Brain microvascular endothelial cell (primary cell): ENCODE data around the gene RNGTT.

Experiments used
- DNase-seq: peaks from one replicate; pipeline ENCODE4 v3.0.0-alpha.2; 2020
- H3K27ac ChIP-seq: fragments of 250-450 bp; sonication (Bioruptor Pico); 2 replicates; pipeline ENCODE4 v1.5.1; 2020; ENCODE audit warnings: mild to moderate bottlenecking, moderate library complexity
- H3K27me3 ChIP-seq: fragments of 250-450 bp; sonication (Bioruptor Pico); replicated peaks from 2 replicates; pipeline ENCODE4 v1.5.1; 2020; ENCODE audit warnings: mild to moderate bottlenecking
- H3K36me3 ChIP-seq: fragments of 250-450 bp; sonication (Bioruptor Pico); replicated peaks from 2 replicates; pipeline ENCODE4 v1.5.1; 2020; ENCODE audit warnings: mild to moderate bottlenecking
- H3K4me3 ChIP-seq: 2 replicates; pipeline ENCODE4 v1.5.1; 2011; ENCODE audit warnings: low read depth, mild to moderate bottlenecking, control low read depth, low read length, moderate library complexity
- in situ Hi-C: cut with HindIII; loops from 2 replicates; pipeline ENCODE4 v1.10.0; 2017; ENCODE audit warnings: low sequenced_read_pairs, low pct_ligation_motif_present
- TF ChIP-seq, protein P1 (sequence below): IDR thresholded peaks from 2 replicates; pipeline ENCODE4 v1.5.1; 2011; ENCODE audit warnings: low read depth, mild to moderate bottlenecking, moderate library complexity, low read length, control low read depth, inconsistent platforms; ENCODE audit errors: missing control alignments

RNGTT gene

DNA sequence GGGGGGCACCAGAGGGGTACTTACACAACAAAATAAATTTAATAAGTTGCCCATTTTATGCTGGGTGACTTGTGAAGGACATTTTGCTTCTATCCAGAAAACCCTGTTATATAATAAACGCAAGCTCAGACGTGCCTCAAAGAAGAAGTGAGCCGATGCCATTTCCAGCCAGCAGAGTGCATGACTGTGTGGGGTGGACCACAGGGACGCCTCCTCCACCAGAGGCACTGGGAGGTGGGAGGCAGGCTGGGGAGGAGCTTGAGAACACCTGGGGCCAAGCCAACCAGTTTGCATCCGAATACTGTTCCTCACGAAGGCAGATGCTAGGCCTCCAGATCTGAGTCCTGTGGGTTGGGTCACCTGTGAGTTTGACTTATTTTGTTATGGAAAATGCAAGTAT is 363.8 kb downstream of the RNGTT start:
- Histone ChIP-seq H3K27ac (no peak overlapping the region), H3K4me3 (no peak overlapping the region), H3K36me3 (no peaks in the 10 kb centered on the region), H3K27me3 (no peaks in the 10 kb centered on the region)
- DNase-seq: no peak
- in situ Hi-C loops: no loop called here
- TF ChIP-seq, protein P1, sequence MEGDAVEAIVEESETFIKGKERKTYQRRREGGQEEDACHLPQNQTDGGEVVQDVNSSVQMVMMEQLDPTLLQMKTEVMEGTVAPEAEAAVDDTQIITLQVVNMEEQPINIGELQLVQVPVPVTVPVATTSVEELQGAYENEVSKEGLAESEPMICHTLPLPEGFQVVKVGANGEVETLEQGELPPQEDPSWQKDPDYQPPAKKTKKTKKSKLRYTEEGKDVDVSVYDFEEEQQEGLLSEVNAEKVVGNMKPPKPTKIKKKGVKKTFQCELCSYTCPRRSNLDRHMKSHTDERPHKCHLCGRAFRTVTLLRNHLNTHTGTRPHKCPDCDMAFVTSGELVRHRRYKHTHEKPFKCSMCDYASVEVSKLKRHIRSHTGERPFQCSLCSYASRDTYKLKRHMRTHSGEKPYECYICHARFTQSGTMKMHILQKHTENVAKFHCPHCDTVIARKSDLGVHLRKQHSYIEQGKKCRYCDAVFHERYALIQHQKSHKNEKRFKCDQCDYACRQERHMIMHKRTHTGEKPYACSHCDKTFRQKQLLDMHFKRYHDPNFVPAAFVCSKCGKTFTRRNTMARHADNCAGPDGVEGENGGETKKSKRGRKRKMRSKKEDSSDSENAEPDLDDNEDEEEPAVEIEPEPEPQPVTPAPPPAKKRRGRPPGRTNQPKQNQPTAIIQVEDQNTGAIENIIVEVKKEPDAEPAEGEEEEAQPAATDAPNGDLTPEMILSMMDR: no peak

DNA sequence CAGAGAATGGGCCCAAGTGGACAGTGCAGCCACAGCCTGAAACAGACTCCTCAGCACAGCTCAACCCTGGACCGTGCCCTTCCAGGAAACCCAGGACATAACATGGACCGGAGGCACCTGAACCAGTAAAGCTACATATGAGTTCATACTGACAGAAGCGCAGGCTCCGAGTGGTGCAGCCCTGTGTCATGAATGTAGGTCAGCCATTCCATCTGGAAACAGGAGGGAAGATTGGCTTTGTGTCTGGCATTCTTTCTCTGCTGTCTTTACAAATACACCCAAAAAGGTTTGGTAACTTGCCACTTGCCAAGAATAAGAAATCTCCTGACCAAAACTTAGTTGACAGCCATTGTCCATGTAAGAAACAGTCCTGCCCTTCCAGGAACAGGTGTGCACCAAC is 366.6 kb downstream of the RNGTT start:
- Histone ChIP-seq H3K4me3 (no peak overlapping the region), H3K36me3 (no peaks in the 10 kb centered on the region), H3K27ac (no peak overlapping the region), H3K27me3 (no peaks in the 10 kb centered on the region)
- no peak for DNase-seq
- in situ Hi-C loops: no loop called here
- TF ChIP-seq, protein P1: no peak

DNA sequence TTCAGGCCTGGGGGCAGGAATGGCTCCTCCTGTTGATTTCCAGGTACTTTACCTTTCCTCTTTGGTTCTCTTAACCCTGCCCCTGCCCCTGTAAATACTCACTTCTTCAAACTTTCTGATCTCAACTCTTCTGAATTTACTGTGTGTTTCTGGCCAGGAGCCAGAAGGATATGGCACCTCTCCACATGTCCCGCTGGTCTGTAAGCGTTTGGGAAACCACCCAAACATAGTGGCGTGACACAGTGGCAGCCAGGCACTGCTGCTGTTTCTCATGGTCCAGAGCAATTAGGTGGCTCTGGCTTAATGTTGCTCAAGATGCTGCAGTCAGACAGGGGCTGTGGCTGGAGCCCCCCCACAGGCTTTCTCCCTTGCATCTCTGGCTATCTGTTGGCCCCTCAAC is 374.5 kb downstream of the RNGTT start:
- in situ Hi-C loops: no loop called here
- Histone ChIP-seq H3K27me3 (peaks cover 8% of the 10 kb centered on the region), H3K4me3 (no peak overlapping the region), H3K36me3 (no peaks in the 10 kb centered on the region), H3K27ac (no peak overlapping the region)
- TF ChIP-seq, protein P1: no peak
- DNase-seq: no peak

DNA sequence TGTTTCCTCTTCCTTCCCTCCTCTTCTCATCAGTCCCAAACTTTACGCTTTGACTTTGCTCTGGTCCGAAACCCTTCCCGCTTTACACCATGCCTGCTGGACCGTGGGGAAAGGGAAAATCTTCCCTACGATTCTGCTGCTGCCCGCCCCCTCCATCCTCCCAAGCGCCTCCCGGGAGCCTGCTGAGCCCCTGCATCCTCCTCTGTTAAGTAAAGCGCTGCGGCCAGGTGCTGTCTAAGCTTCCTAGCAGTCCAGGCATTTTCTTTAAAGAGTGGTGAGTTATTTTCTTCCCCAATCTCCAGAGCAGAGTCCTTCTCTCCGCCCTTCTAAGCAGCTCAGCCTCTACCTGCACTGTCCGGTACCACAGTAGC is 376.3 kb downstream of the RNGTT start:
- Histone ChIP-seq H3K27me3 (peaks cover 8% of the 10 kb centered on the region), H3K4me3 (no peak overlapping the region)
- in situ Hi-C loops: no loop called here

DNA sequence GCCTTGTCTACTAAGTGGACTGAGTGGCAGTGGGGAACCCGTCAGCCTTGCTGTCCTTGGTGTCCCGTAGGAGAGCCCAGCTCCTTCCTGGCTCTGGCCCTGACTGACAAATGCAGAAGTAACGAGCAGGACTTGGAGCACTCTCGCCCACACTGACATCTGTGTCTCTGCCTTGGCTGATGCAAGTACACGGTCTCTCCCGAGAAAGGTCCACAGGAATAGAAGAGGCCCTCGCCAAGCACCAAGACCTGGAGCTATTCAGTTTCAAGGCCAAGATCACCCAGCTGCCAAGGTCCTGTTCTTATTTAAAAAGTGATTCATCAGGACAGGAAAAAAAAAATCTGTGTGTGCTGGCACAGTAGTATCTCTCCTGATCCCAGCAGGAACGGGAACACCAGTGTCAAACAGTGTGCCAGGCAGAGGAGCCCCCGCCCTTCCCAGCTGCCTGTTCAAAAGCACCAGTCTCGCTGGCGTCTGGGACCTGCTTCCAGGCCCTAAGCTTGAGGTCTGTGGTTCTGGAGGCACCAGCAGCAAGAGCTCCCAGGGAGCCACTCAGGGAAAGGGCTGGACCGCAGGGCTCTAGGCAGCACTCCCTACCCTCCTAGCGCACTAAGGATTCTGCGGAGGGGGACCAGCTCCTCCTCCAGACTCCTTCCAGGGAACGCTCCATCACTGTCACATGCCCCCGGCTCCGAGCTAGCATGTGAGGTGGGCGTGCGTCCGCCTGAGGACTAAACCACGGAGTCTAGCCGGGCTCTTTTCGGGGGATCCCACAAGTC is 376.9 kb downstream of the RNGTT start:
- no peak overlapping the region for H3K4me3 ChIP-seq

More for the DNA sequence above, 376.3 kb downstream of the RNGTT start:
- TF ChIP-seq, protein P1: no peak
- DNase-seq: no peak
- no peaks in the 10 kb centered on the region for H3K36me3 ChIP-seq
- no peak overlapping the region for H3K27ac ChIP-seq

More for the DNA sequence above, 376.9 kb downstream of the RNGTT start:
- in situ Hi-C loops: no loop called here
- H3K36me3 ChIP-seq: no peaks in the 10 kb centered on the region
- H3K27me3 ChIP-seq: peaks cover 8% of the 10 kb centered on the region
- DNase-seq: no peak
- no peak overlapping the region for H3K27ac ChIP-seq
- TF ChIP-seq, protein P1: no peak
